ENCODE measurements around the gene SPIN1. TPM values are rescaled to one million over a fixed set of nuclear protein-coding genes. Genes with fewer than 3 reads are reported as not detected.
"Not testable (repeated sequence)": the region's sequence is repeated elsewhere in the genome, so short reads cannot be mapped to it uniquely, and the experiment has no call there.

SPIN1 gene
- total RNA-seq, 4 donors from 2014 or later, result 44.7 to 73.6 (median 61.3) TPM

GRCh38 chr9:88355166-88355565 lies 33.1 kb upstream of the SPIN1 start:
- DNase-seq (ENCODE audit: low spot score in 2 of 2), result no peak
- Histone ChIP-seq H3K27me3 (no peaks in the 10 kb centered on the region), H3K36me3 (no peaks in the 10 kb centered on the region), H3K4me1 (no peaks in the 10 kb centered on the region), H3K9me3 (peaks cover 0 to 22% (median 3%) of the 10 kb centered on the region in 4 donors), H3K27ac (no peak overlapping the region), H3K4me3 (no peak overlapping the region)
- TF ChIP-seq CTCF (IDR thresholded peaks at IDR 0.05) (no peak), EP300 (IDR thresholded peaks at IDR 0.05) (no peak), POLR2A (IDR thresholded peaks at IDR 0.05) (no peak)
- 84 to 87% methylated on average over 2 of the region's 2 CpGs for WGBS, 2 donors

GRCh38 chr9:88357250-88357649 lies 31.0 kb upstream of the SPIN1 start:
- not testable (repeated sequence) for DNase-seq (ENCODE audit: low spot score in 2 of 2); H3K27me3 ChIP-seq; H3K4me3 ChIP-seq; H3K27ac ChIP-seq; H3K4me1 ChIP-seq; H3K36me3 ChIP-seq
- peaks cover 0 to 22% (median 3%) of the 10 kb centered on the region in 4 donors for H3K9me3 ChIP-seq

- Histone ChIP-seq H3K27ac (no peak overlapping the region), H3K4me3 (no peak overlapping the region), H3K9me3 (peaks cover 0 to 19% (median 3%) of the 10 kb centered on the region in 4 donors), H3K4me1 (no peaks in the 10 kb centered on the region), H3K36me3 (no peaks in the 10 kb centered on the region), H3K27me3 (no peaks in the 10 kb centered on the region)
- WGBS, 2 donors, result 89 to 91% methylated on average over 4 of the region's 4 CpGs
- TF ChIP-seq CTCF (IDR thresholded peaks at IDR 0.05) (no peak), POLR2A (IDR thresholded peaks at IDR 0.05) (no peak), EP300 (IDR thresholded peaks at IDR 0.05) (no peak)
- DNase-seq (ENCODE audit: low spot score in 2 of 2), result no peak
These were observed 29.5 kb upstream of the SPIN1 start for GRCh38 chr9:88358723-88359122.

GRCh38 chr9:88359974-88360373 lies 28.3 kb upstream of the SPIN1 start:
- H3K9me3 ChIP-seq, result peaks cover 0 to 6% (median 0%) of the 10 kb centered on the region in 4 donors
- no peak overlapping the region for H3K27ac ChIP-seq
- H3K4me3 ChIP-seq, result no peak overlapping the region
- no peaks in the 10 kb centered on the region for H3K4me1 ChIP-seq
- DNase-seq (ENCODE audit: low spot score in 2 of 2), result no peak
- TF ChIP-seq CTCF (IDR thresholded peaks at IDR 0.05) (no peak), POLR2A (IDR thresholded peaks at IDR 0.05) (no peak), EP300 (IDR thresholded peaks at IDR 0.05) (no peak)
- WGBS, 2 donors, result 91 to 96% methylated on average over 3 of the region's 3 CpGs
- no peaks in the 10 kb centered on the region for H3K27me3 ChIP-seq
- H3K36me3 ChIP-seq, result no peaks in the 10 kb centered on the region

- Histone ChIP-seq H3K27ac (no peak overlapping the region), H3K27me3 (no peaks in the 10 kb centered on the region), H3K36me3 (no peaks in the 10 kb centered on the region), H3K9me3 (peaks cover 0 to 10% (median 1%) of the 10 kb centered on the region in 4 donors), H3K4me3 (no peak overlapping the region), H3K4me1 (no peaks in the 10 kb centered on the region)
- TF ChIP-seq EP300 (IDR thresholded peaks at IDR 0.05), result no peak
- no peak for TF ChIP-seq CTCF (IDR thresholded peaks at IDR 0.05)
- TF ChIP-seq POLR2A (IDR thresholded peaks at IDR 0.05), result no peak
- 87 to 88% methylated on average over 2 of the region's 2 CpGs for WGBS, 2 donors
- no peak for DNase-seq (ENCODE audit: low spot score in 2 of 2)
These were observed 25.6 kb upstream of the SPIN1 start for GRCh38 chr9:88362681-88363080.

- H3K27ac ChIP-seq, result no peak overlapping the region
- TF ChIP-seq CTCF (IDR thresholded peaks at IDR 0.05) (no peak), POLR2A (IDR thresholded peaks at IDR 0.05) (no peak)
- no peak overlapping the region for H3K4me3 ChIP-seq
- no peak for DNase-seq (ENCODE audit: low spot score in 2 of 2)
- no peaks in the 10 kb centered on the region for H3K27me3 ChIP-seq
- no peaks in the 10 kb centered on the region for H3K4me1 ChIP-seq
- H3K9me3 ChIP-seq, result peaks cover 0 to 20% (median 1%) of the 10 kb centered on the region in 4 donors
- WGBS, 2 donors, result 69 to 73% methylated on average over 1 of the region's 1 CpG
- H3K36me3 ChIP-seq, result no peaks in the 10 kb centered on the region
These were observed 24.6 kb upstream of the SPIN1 start for GRCh38 chr9:88363661-88364060.

Measured in tibial nerve (tissue), 4 donors.